IPS DF 4.7 (cell line): Measurements from ENCODE around the gene TEK.

Experiments used
- DNase-seq: peaks from one replicate; pipeline ENCODE4 v3.0.0-alpha.2; 2013; ENCODE audit warnings: low spot score; ENCODE audit errors: extremely low read depth

Gene TEK

GRCh38 chr9:27124151-27124550, 15.1 kb downstream of the TEK start:
- no peak for DNase-seq

- no peak for DNase-seq
Measured at GRCh38 chr9:27125030-27125429, 16.0 kb downstream of the TEK start.

- DNase-seq: no peak
Measured at GRCh38 chr9:27125936-27126335, 16.9 kb downstream of the TEK start.

- DNase-seq: no peak
Measured at GRCh38 chr9:27126670-27127069, 17.6 kb downstream of the TEK start.

GRCh38 chr9:27129221-27129620, 20.2 kb downstream of the TEK start:
- no peak for DNase-seq

- no peak for DNase-seq
Measured at GRCh38 chr9:27131731-27132130, 22.7 kb downstream of the TEK start.

- DNase-seq: no peak
Measured at GRCh38 chr9:27133817-27134216, 24.8 kb downstream of the TEK start.

- no peak for DNase-seq
Measured at GRCh38 chr9:27142299-27142930, 33.4 kb downstream of the TEK start.

- DNase-seq: no peak
Measured at GRCh38 chr9:27145143-27145542, 36.1 kb downstream of the TEK start.

GRCh38 chr9:27149651-27150050, 40.6 kb downstream of the TEK start:
- DNase-seq: no peak

GRCh38 chr9:27150746-27151406, 41.9 kb downstream of the TEK start:
- no peak for DNase-seq

GRCh38 chr9:27151693-27152404, 42.8 kb downstream of the TEK start:
- DNase-seq: no peak

- no peak for DNase-seq
Measured at GRCh38 chr9:27152405-27152718, 43.3 kb downstream of the TEK start.

GRCh38 chr9:27154908-27155307, 45.9 kb downstream of the TEK start:
- no peak for DNase-seq

- no peak for DNase-seq
Measured at GRCh38 chr9:27157097-27157496, 48.1 kb downstream of the TEK start.

GRCh38 chr9:27157736-27158135, 48.7 kb downstream of the TEK start:
- DNase-seq: no peak

- no peak for DNase-seq
Measured at GRCh38 chr9:27160636-27161035, 51.6 kb downstream of the TEK start.

- no peak for DNase-seq
Measured at GRCh38 chr9:27162045-27162444, 53.0 kb downstream of the TEK start.

- no peak for DNase-seq
Measured at GRCh38 chr9:27165068-27165467, 56.0 kb downstream of the TEK start.

GRCh38 chr9:27165670-27166069, 56.6 kb downstream of the TEK start:
- DNase-seq: peak; percentile 19

- no peak for DNase-seq
Measured at GRCh38 chr9:27168496-27168895, 59.5 kb downstream of the TEK start.

GRCh38 chr9:27168951-27169350, 59.9 kb downstream of the TEK start:
- DNase-seq: no peak

- no peak for DNase-seq
Measured at GRCh38 chr9:27176971-27177370, 67.9 kb downstream of the TEK start.
